A549 treated with DMSO at 1 μM for 4 hours (cell line): ENCODE measurements around the gene FCER1A. TPM values are rescaled to one million over a fixed set of nuclear protein-coding genes. Genes with fewer than 3 reads are reported as not detected.

Source experiments
- total RNA-seq: library from RNA; stranded (reverse); fragments of 200-300 nt; extraction: Qiagen RNA extraction; gene quantifications from 5 replicates; pipeline ENCODE4 v1.2.3, GENCODE V29; 2022; ENCODE audit warnings: low read depth

Gene FCER1A
- not detected in 5 replicates for total RNA-seq

GRCh38 chr1:159302095-159302494 is at the start of gene FCER1A:
Gene FCER1A (plus strand): TSS chr1:159302336. CDS start chr1:159302365, 29 bp downstream.

Other genes starting within 250 kb of the FCER1A start
- not detected in 5 replicates for gene AIM2, start 225.6 kb upstream of the FCER1A start, total RNA-seq
- gene CADM3, start 130.7 kb upstream of the FCER1A start, total RNA-seq: 0.08 to 0.15 TPM (median 0.14 TPM) in 5 replicates
- not detected in 5 replicates for gene ACKR1, start 97.5 kb upstream of the FCER1A start, total RNA-seq
- not detected in 5 replicates for gene OR10J4, start 129.9 kb downstream of the FCER1A start, total RNA-seq
- gene OR10J1, start 137.4 kb downstream of the FCER1A start, total RNA-seq: not detected in 5 replicates
- gene OR10J5, start 233.7 kb downstream of the FCER1A start, total RNA-seq: not detected in 5 replicates